D721Med (cell line): Measurements from ENCODE around the gene SH2D1A.
"Not testable (repeated sequence)": the region's sequence is repeated elsewhere in the genome, so short reads cannot be mapped to it uniquely, and the experiment has no call there.

Experiments used
- DNase-seq: peaks from one replicate; pipeline ENCODE4 v3.0.0; 2011; ENCODE audit warnings: low spot score; ENCODE audit not compliant: insufficient read length
- FAIRE-seq: peaks from 2 replicates; lab custom pipeline; 2011; peaks lifted over from hg19 to GRCh38; lab: Jason Lieb, UNC
- TF ChIP-seq, protein P1 (sequence below): IDR thresholded peaks from 2 replicates; pipeline ENCODE4 v1.5.1; 2012; ENCODE audit warnings: mild to moderate bottlenecking, control low read depth; ENCODE audit not compliant: insufficient read depth; ENCODE audit errors: missing control alignments

The SH2D1A gene

DNA sequence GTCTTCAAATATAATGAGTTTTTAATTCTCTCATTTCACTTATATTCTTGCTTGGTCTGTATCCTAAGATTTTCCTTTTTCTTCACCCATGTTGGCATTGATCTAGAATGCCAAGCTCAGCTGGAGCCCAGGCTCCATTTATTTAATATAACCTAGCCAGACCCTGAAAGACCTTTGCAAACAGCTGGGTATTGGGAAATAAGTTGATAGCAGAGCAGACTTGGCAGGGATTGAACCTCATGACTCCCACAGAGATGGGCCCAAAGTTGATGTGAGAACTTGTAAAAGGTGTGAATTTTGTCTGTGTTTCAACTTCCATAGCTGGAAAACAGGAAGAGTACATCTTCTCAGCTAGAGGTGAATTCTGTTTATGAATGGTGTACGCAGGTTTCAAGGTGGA is 59.5 kb downstream of the SH2D1A start:
- no peak for DNase-seq
- no peak for FAIRE-seq
- TF ChIP-seq, protein P1, sequence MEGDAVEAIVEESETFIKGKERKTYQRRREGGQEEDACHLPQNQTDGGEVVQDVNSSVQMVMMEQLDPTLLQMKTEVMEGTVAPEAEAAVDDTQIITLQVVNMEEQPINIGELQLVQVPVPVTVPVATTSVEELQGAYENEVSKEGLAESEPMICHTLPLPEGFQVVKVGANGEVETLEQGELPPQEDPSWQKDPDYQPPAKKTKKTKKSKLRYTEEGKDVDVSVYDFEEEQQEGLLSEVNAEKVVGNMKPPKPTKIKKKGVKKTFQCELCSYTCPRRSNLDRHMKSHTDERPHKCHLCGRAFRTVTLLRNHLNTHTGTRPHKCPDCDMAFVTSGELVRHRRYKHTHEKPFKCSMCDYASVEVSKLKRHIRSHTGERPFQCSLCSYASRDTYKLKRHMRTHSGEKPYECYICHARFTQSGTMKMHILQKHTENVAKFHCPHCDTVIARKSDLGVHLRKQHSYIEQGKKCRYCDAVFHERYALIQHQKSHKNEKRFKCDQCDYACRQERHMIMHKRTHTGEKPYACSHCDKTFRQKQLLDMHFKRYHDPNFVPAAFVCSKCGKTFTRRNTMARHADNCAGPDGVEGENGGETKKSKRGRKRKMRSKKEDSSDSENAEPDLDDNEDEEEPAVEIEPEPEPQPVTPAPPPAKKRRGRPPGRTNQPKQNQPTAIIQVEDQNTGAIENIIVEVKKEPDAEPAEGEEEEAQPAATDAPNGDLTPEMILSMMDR = no peak

DNA sequence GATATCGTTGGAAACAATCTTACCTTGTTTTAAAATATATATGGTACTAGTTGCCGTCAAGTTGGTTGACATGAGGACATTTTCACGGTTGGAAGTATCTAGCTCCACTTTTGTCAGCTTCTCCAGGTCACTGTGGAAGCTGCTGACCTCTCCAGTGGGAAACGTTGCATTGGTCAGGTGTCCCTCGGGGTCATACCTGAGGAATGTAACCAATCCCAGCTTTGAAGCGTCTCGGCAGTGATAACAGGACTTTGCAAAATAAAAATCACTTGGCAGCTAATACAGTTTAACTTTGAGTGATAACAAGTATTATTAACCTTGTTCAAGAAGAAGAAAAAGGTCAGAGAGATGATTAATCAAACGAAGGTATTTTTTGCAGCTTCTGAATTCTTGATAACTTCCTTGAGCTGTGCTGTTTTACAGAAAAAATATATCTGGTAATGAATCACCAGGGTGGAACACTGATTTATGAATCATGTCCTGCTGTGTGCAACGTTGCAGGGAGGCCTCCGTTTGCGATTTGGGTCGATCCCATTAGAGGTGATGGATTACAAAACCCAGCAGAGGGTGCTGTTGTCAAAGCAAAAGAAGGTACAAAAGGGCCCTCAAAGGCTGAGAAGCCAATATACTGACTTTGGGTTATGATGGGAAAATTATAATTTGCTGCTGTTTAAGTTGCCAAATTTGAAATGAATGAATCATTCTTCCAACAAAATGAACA is 60.1 kb downstream of the SH2D1A start:
- FAIRE-seq = peak; percentile 81

DNA sequence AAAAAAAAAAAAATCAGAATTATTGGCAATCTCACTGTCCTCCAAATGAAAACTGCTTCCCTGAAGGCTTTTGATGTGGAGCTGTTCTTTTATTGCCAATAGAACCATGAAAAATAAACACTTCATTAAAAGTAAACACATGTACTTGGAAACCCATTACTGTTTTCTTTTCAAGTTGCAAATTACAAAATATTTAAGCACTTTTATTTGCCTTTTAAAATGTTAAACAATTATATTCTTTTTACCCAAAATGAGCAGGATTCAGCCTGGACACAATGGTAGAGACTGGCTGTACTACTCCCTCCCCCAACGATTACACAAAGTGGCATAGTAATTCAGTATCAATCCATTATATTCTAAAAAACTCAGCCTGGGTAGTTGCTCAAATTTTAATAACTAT is 60.9 kb downstream of the SH2D1A start:
- no peak for DNase-seq
- TF ChIP-seq, protein P1 = no peak
- FAIRE-seq = no peak

More for the DNA sequence above, 60.1 kb downstream of the SH2D1A start:
- peak; percentile 19 for DNase-seq
- TF ChIP-seq, protein P1 = peak; percentile 53

DNA sequence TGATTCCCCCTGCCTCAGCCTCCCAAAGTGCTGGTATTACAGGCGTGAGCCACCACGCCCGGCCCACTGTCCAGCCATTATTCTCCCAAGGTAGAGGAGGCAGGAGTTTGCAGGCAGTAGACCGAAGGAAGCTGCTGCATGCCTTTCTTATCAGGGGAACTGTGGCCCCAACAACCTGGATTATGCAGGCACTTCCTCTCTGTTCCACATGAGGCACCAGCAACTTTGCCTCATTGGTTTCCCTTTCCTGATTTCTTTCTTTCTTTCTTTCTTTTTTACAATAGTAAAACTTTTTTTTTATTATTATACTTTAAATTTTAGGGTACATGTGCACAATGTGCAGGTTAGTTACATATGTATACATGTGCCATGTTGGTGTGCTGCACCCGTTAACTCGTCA is 62.0 kb downstream of the SH2D1A start:
- not testable (repeated sequence) for DNase-seq, FAIRE-seq

DNA sequence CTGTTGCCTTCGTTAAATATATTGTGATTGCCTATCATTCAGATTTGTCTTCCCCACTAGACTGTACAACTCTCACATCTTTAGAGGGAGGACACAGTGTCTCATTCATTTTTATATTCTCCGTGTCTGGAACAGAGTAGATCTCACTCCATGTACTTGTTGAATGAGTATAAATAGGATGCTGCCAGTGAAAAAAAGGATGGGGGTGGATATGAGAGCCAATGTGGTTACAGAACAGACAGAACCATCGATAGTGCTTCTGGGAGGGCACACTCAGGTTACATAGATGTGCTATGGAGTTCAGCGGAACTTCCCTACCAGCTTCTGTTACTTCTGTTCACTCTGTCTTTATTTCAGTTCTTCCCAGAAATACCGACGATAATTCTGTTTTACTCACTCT is 66.9 kb downstream of the SH2D1A start:
- FAIRE-seq (no peak), DNase-seq (no peak)
- TF ChIP-seq, protein P1 = no peak

DNA sequence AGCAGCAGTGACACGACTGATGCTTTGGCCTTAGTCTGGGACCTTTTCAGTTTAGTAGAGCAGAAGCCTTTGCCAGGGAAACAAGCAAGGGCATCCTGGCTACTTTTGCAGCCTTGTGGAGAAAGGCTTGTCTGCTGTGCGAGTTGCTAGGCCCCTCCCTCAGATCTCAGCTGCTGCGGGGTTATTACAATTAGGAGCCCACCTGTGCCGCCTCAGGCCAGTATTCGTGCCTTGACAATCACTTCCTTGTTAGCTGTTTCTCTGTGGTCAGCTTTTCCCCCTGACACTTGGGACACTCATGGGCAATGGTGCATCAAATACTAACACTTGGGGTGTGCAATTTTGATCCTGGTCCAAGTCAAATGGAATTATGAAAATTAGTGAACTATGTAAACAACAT is 67.9 kb downstream of the SH2D1A start:
- TF ChIP-seq, protein P1 = no peak
- DNase-seq = no peak
- FAIRE-seq = no peak

DNA sequence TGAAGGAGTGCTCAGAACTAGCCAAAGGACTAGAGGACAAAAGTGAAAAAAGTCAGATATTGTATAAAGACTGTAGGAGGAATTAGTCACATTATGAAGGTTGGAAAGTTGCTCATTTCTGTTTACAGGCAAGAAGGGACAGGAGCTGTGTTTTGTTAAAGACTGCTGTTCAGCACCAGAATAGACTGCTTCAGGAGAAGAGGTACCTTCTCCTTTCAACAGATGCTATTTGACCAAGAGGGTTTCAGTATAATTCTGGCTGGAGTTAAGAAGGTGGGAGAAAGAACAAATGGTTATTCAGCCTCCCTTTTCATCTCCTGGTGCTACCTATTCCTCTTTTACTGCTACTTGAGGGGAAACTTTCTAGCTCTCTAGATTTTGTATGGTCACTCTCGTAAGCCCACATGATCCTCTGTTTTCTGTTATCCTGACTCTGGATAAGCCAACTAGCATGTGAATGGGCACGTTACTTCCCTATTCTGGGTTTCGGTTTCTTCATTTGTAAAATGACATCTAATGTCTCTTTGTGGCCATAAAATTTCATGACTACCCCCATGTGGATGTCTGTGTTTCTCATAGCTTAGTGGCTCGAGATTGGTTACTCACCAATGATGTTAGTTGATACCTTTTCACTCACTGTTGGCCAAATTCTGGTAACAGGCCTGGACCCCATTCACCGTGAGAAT is 68.9 kb downstream of the SH2D1A start:
- FAIRE-seq = no peak
- TF ChIP-seq, protein P1 = no peak

More for the DNA sequence above, 68.9 kb downstream of the SH2D1A start:
- DNase-seq = no peak
